ENCODE data around the gene ATG5.
"Not testable (repeated sequence)": the region's sequence is repeated elsewhere in the genome, so short reads cannot be mapped to it uniquely, and the experiment has no call there.

ATG5 gene

GRCh38 chr6:106241498-106241897, 84.1 kb downstream of the ATG5 start:
- no peak overlapping the region for H3K27ac ChIP-seq (ENCODE audit: low read length)
- H3K9me3 ChIP-seq (ENCODE audit: insufficient read depth, low read depth, low read length), result no peaks in the 10 kb centered on the region
- no peaks in the 10 kb centered on the region for H3K27me3 ChIP-seq (ENCODE audit: insufficient read depth, low read length)
- H3K4me3 ChIP-seq (ENCODE audit: low read length), result no peak overlapping the region
- no peaks in the 10 kb centered on the region; the same call in 1 of the 2 replicates for H3K4me1 ChIP-seq (ENCODE audit: insufficient read depth, low read length)
- no peaks in the 10 kb centered on the region for H3K36me3 ChIP-seq (ENCODE audit: insufficient read depth, low read depth, low read length)
- H3K9ac ChIP-seq (ENCODE audit: low read depth, low read length), result no peak overlapping the region

GRCh38 chr6:106237286-106237685, 88.3 kb downstream of the ATG5 start:
- no peaks in the 10 kb centered on the region for H3K36me3 ChIP-seq (ENCODE audit: insufficient read depth, low read depth, low read length)
- H3K27ac ChIP-seq (ENCODE audit: low read length), result no peak overlapping the region
- no peaks in the 10 kb centered on the region for H3K4me1 ChIP-seq (ENCODE audit: insufficient read depth, low read length)
- no peak overlapping the region for H3K4me3 ChIP-seq (ENCODE audit: low read length)
- H3K9ac ChIP-seq (ENCODE audit: low read depth, low read length), result no peak overlapping the region
- H3K27me3 ChIP-seq (ENCODE audit: insufficient read depth, low read length), result no peaks in the 10 kb centered on the region
- H3K9me3 ChIP-seq (ENCODE audit: insufficient read depth, low read depth, low read length), result peaks cover 13% of the 10 kb centered on the region

- H3K27ac ChIP-seq (ENCODE audit: low read length); H3K27me3 ChIP-seq (ENCODE audit: insufficient read depth, low read length); H3K4me1 ChIP-seq (ENCODE audit: insufficient read depth, low read length); H3K9ac ChIP-seq (ENCODE audit: low read depth, low read length); H3K4me3 ChIP-seq (ENCODE audit: low read length); H3K9me3 ChIP-seq (ENCODE audit: insufficient read depth, low read depth, low read length); H3K36me3 ChIP-seq (ENCODE audit: insufficient read depth, low read depth, low read length): not testable (repeated sequence)
These were observed 95.6 kb downstream of the ATG5 start for GRCh38 chr6:106229876-106230445.

GRCh38 chr6:106227612-106228507, 97.7 kb downstream of the ATG5 start:
- no peak overlapping the region for H3K27ac ChIP-seq (ENCODE audit: low read length)
- no peaks in the 10 kb centered on the region for H3K4me1 ChIP-seq (ENCODE audit: insufficient read depth, low read length)
- H3K36me3 ChIP-seq (ENCODE audit: insufficient read depth, low read depth, low read length), result no peaks in the 10 kb centered on the region
- H3K9ac ChIP-seq (ENCODE audit: low read depth, low read length), result no peak overlapping the region
- no peaks in the 10 kb centered on the region for H3K27me3 ChIP-seq (ENCODE audit: insufficient read depth, low read length)
- H3K9me3 ChIP-seq (ENCODE audit: insufficient read depth, low read depth, low read length), result no peaks in the 10 kb centered on the region
- no peak overlapping the region for H3K4me3 ChIP-seq (ENCODE audit: low read length)

- H3K9ac ChIP-seq (ENCODE audit: low read depth, low read length), result no peak overlapping the region
- no peaks in the 10 kb centered on the region for H3K27me3 ChIP-seq (ENCODE audit: insufficient read depth, low read length)
- no peaks in the 10 kb centered on the region for H3K9me3 ChIP-seq (ENCODE audit: insufficient read depth, low read depth, low read length)
- H3K36me3 ChIP-seq (ENCODE audit: insufficient read depth, low read depth, low read length), result no peaks in the 10 kb centered on the region
- no peaks in the 10 kb centered on the region for H3K4me1 ChIP-seq (ENCODE audit: insufficient read depth, low read length)
- no peak overlapping the region for H3K4me3 ChIP-seq (ENCODE audit: low read length)
- no peak overlapping the region for H3K27ac ChIP-seq (ENCODE audit: low read length)
These were observed 98.9 kb downstream of the ATG5 start for GRCh38 chr6:106226676-106227075.

GRCh38 chr6:106225581-106225980, 100.0 kb downstream of the ATG5 start:
- H3K9ac ChIP-seq (ENCODE audit: low read depth, low read length), result no peak overlapping the region
- H3K27ac ChIP-seq (ENCODE audit: low read length), result no peak overlapping the region
- H3K4me1 ChIP-seq (ENCODE audit: insufficient read depth, low read length), result no peaks in the 10 kb centered on the region
- no peak overlapping the region for H3K4me3 ChIP-seq (ENCODE audit: low read length)
- no peaks in the 10 kb centered on the region for H3K36me3 ChIP-seq (ENCODE audit: insufficient read depth, low read depth, low read length)
- H3K9me3 ChIP-seq (ENCODE audit: insufficient read depth, low read depth, low read length), result no peaks in the 10 kb centered on the region
- no peaks in the 10 kb centered on the region for H3K27me3 ChIP-seq (ENCODE audit: insufficient read depth, low read length)

- no peaks in the 10 kb centered on the region for H3K4me1 ChIP-seq (ENCODE audit: insufficient read depth, low read length)
- no peak overlapping the region for H3K9ac ChIP-seq (ENCODE audit: low read depth, low read length)
- H3K9me3 ChIP-seq (ENCODE audit: insufficient read depth, low read depth, low read length), result no peaks in the 10 kb centered on the region
- no peaks in the 10 kb centered on the region for H3K27me3 ChIP-seq (ENCODE audit: insufficient read depth, low read length)
- no peak overlapping the region for H3K27ac ChIP-seq (ENCODE audit: low read length)
- no peak overlapping the region for H3K4me3 ChIP-seq (ENCODE audit: low read length)
- H3K36me3 ChIP-seq (ENCODE audit: insufficient read depth, low read depth, low read length), result no peaks in the 10 kb centered on the region
These were observed 102.1 kb downstream of the ATG5 start for GRCh38 chr6:106223300-106223930.

GRCh38 chr6:106220485-106220884, 105.1 kb downstream of the ATG5 start:
- H3K36me3 ChIP-seq (ENCODE audit: insufficient read depth, low read depth, low read length), result no peaks in the 10 kb centered on the region
- H3K9ac ChIP-seq (ENCODE audit: low read depth, low read length), result no peak overlapping the region
- no peak overlapping the region for H3K27ac ChIP-seq (ENCODE audit: low read length)
- H3K4me3 ChIP-seq (ENCODE audit: low read length), result no peak overlapping the region
- no peaks in the 10 kb centered on the region for H3K9me3 ChIP-seq (ENCODE audit: insufficient read depth, low read depth, low read length)
- no peaks in the 10 kb centered on the region for H3K27me3 ChIP-seq (ENCODE audit: insufficient read depth, low read length)
- H3K4me1 ChIP-seq (ENCODE audit: insufficient read depth, low read length), result no peaks in the 10 kb centered on the region

- peaks cover 6% of the 10 kb centered on the region; the same call in 1 of the 2 replicates for H3K4me1 ChIP-seq (ENCODE audit: insufficient read depth, low read length)
- no peaks in the 10 kb centered on the region for H3K27me3 ChIP-seq (ENCODE audit: insufficient read depth, low read length)
- no peaks in the 10 kb centered on the region for H3K36me3 ChIP-seq (ENCODE audit: insufficient read depth, low read depth, low read length)
- no peaks in the 10 kb centered on the region for H3K9me3 ChIP-seq (ENCODE audit: insufficient read depth, low read depth, low read length)
- no peak overlapping the region for H3K4me3 ChIP-seq (ENCODE audit: low read length)
- H3K27ac ChIP-seq (ENCODE audit: low read length), result no peak overlapping the region
- no peak overlapping the region for H3K9ac ChIP-seq (ENCODE audit: low read depth, low read length)
These were observed 109.0 kb downstream of the ATG5 start for GRCh38 chr6:106216527-106216926.

GRCh38 chr6:106215608-106216007, 110.0 kb downstream of the ATG5 start:
- Histone ChIP-seq H3K27me3 (ENCODE audit: insufficient read depth, low read length) (no peaks in the 10 kb centered on the region), H3K36me3 (ENCODE audit: insufficient read depth, low read depth, low read length) (no peaks in the 10 kb centered on the region), H3K4me3 (ENCODE audit: low read length) (no peak overlapping the region), H3K27ac (ENCODE audit: low read length) (no peak overlapping the region), H3K9ac (ENCODE audit: low read depth, low read length) (no peak overlapping the region), H3K9me3 (ENCODE audit: insufficient read depth, low read depth, low read length) (no peaks in the 10 kb centered on the region), H3K4me1 (ENCODE audit: insufficient read depth, low read length) (peaks cover 6% of the 10 kb centered on the region; the same call in 1 of the 2 replicates)

- Histone ChIP-seq H3K27me3 (ENCODE audit: insufficient read depth, low read length) (no peaks in the 10 kb centered on the region), H3K4me3 (ENCODE audit: low read length) (no peak overlapping the region), H3K27ac (ENCODE audit: low read length) (no peak overlapping the region), H3K9me3 (ENCODE audit: insufficient read depth, low read depth, low read length) (no peaks in the 10 kb centered on the region), H3K36me3 (ENCODE audit: insufficient read depth, low read depth, low read length) (no peaks in the 10 kb centered on the region), H3K9ac (ENCODE audit: low read depth, low read length) (no peak overlapping the region), H3K4me1 (ENCODE audit: insufficient read depth, low read length) (peaks cover 6% of the 10 kb centered on the region; the same call in 1 of the 2 replicates)
These were observed 111.0 kb downstream of the ATG5 start for GRCh38 chr6:106214531-106214930.

Measured in iPS-20b (cell line).